GM23248 (cell line): ENCODE results near the gene TTLL3.

ENCODE experiments used
- EZH2 ChIP-seq: fragments of 200-600 bp; sonication (generic); IDR thresholded peaks from 2 replicates; pipeline ENCODE4 v1.6.1; 2018; ENCODE audit warnings: antibody characterized with exemption, mild to moderate bottlenecking; ENCODE audit not compliant: insufficient read depth, poor library complexity, severe bottlenecking
- EZH2phosphoT487 ChIP-seq: fragments of 200-600 bp; sonication (generic); IDR thresholded peaks from 2 replicates; pipeline ENCODE4 v1.6.1; 2018; ENCODE audit warnings: antibody characterized with exemption, moderate library complexity, mild to moderate bottlenecking, low read depth; ENCODE audit not compliant: insufficient read depth

DNA sequence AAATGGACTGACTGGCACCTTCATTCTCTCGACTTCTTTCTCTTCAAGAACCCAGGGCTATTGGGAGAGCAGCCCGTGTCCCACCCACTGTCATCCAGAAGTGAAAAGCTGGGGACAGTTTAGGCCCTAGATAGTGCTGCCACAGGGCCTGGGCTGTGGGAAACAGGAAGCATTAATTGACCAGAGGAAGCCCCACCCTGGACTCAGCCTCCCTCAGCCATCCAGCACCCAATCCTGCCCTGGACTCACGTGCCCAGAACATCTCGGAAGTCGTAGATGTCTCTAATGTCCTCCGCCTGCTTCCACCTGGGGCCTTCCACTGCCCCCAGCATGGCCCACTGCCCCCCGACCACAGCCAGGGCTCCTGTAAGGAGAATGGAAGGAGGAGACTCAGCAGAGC lies 42.6 kb upstream of the TTLL3 start:
- TF ChIP-seq EZH2 (no peak), EZH2phosphoT487 (no peak)
